ENCODE data around the gene FOXD1. TPM values are rescaled to one million over a fixed set of nuclear protein-coding genes. Genes with fewer than 3 reads are reported as not detected.

FOXD1 gene
- total and polyA plus RNA-seq, 2 experiments from 2014 or later, result 0.33 to 1.9 TPM

DNA sequence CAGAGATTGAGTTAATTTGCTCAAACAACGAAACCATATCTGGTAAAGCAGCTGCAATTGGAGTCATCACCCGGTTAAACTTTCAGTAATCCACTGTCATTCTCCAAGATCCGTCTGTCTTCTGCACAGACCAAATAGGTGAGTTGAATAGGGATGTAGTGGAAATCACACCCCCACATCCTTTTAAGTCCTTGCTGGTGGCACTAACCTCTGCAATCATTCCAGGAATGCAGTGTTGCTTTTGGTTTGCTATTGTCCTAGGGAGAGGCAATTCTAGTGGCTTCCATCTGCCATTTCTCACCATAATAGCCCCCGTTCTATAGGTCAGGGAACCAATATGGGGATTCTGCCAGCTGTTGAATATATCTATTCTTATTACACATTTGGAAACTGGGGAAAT is 35.1 kb upstream of the FOXD1 start:
- no peak overlapping the region for H2AFZ ChIP-seq
- no peaks in the 10 kb centered on the region for H3K27me3 ChIP-seq
- H3K9me2 ChIP-seq (replicated peaks; ENCODE audit: insufficient read depth), result no peaks in the 10 kb centered on the region
- no peaks in the 10 kb centered on the region for H3K36me3 ChIP-seq (replicated peaks; ENCODE audit: insufficient read depth, low read depth)
- no peaks in the 10 kb centered on the region for H3K79me2 ChIP-seq
- no peak overlapping the region for H3K4me3 ChIP-seq
- no peak for DNase-seq (ENCODE audit: low spot score)
- WGBS (ENCODE audit: low lambda C conversion rate, missing lambda C conversion rate), result 74% methylated on average over 4 of the region's 4 CpGs
- TF ChIP-seq EZH2 (IDR thresholded peaks at IDR 0.05; ENCODE audit: borderline replicate concordance) (no peak), EZH2phosphoT487 (IDR thresholded peaks at IDR 0.05; ENCODE audit: low read depth, severe bottlenecking, unreplicated experiment) (no peak)
- TF ChIP-seq, protein P1, sequence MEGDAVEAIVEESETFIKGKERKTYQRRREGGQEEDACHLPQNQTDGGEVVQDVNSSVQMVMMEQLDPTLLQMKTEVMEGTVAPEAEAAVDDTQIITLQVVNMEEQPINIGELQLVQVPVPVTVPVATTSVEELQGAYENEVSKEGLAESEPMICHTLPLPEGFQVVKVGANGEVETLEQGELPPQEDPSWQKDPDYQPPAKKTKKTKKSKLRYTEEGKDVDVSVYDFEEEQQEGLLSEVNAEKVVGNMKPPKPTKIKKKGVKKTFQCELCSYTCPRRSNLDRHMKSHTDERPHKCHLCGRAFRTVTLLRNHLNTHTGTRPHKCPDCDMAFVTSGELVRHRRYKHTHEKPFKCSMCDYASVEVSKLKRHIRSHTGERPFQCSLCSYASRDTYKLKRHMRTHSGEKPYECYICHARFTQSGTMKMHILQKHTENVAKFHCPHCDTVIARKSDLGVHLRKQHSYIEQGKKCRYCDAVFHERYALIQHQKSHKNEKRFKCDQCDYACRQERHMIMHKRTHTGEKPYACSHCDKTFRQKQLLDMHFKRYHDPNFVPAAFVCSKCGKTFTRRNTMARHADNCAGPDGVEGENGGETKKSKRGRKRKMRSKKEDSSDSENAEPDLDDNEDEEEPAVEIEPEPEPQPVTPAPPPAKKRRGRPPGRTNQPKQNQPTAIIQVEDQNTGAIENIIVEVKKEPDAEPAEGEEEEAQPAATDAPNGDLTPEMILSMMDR (IDR thresholded peaks at IDR 0.05; ENCODE audit: poor library complexity), result no peak
- no peaks in the 10 kb centered on the region for H4K20me1 ChIP-seq (ENCODE audit: insufficient read depth, poor library complexity, severe bottlenecking)
- no peaks in the 10 kb centered on the region for H3K4me1 ChIP-seq (ENCODE audit: insufficient read depth)
- no peaks in the 10 kb centered on the region for H3K9me3 ChIP-seq (ENCODE audit: low read depth)
- no peak overlapping the region for H3K4me2 ChIP-seq
- no peak overlapping the region for H3K27ac ChIP-seq

DNA sequence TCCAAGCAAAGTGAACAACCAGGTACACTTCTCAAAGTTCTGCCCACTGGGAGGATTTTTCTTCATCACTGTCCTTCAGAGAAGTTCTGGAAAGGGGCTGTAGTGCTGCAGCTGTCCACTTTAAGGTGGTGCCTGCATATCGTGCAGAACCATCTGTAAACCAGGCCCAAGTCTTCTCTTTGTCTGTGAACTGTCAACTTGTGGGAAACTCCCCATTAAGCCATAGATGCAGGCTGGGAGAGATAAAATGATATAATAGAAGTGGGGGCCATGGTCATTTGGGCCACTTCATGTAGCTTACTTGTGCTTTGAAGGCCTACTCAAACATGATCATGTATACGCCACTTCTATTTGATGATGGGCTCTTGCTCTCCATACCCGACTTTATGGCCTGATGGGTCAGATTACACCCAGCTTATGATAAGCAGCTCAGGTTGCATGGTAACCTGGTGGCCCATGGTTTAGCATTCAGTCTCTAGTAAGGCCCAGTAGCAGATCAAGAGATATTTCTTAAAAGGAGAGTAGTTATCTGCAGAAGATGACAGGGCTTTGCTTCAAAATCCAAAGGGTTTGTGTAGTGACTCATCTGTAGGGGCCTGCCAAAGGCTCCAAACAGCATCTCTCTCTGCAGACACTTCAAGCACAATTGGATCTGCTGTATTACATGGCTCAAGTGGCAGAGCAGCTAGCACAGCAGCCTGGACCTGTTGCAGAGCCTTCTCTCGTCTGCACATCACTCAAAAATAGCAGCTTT is 34.0 kb upstream of the FOXD1 start:
- peak; percentile 23 for DNase-seq (ENCODE audit: low spot score)
- Histone ChIP-seq H3K79me2 (no peaks in the 10 kb centered on the region), H4K20me1 (ENCODE audit: insufficient read depth, poor library complexity, severe bottlenecking) (no peaks in the 10 kb centered on the region), H3K4me2 (no peak overlapping the region), H3K27me3 (no peaks in the 10 kb centered on the region), H3K27ac (no peak overlapping the region), H3K36me3 (replicated peaks; ENCODE audit: insufficient read depth, low read depth) (no peaks in the 10 kb centered on the region), H2AFZ (no peak overlapping the region), H3K9me2 (replicated peaks; ENCODE audit: insufficient read depth) (no peaks in the 10 kb centered on the region), H3K4me3 (no peak overlapping the region), H3K4me1 (ENCODE audit: insufficient read depth) (no peaks in the 10 kb centered on the region), H3K9me3 (ENCODE audit: low read depth) (no peaks in the 10 kb centered on the region)
- TF ChIP-seq EZH2 (IDR thresholded peaks at IDR 0.05; ENCODE audit: borderline replicate concordance), result no peak
- TF ChIP-seq, protein P1 (IDR thresholded peaks at IDR 0.05; ENCODE audit: poor library complexity), result no peak
- no peak for TF ChIP-seq EZH2phosphoT487 (IDR thresholded peaks at IDR 0.05; ENCODE audit: low read depth, severe bottlenecking, unreplicated experiment)
- WGBS (ENCODE audit: low lambda C conversion rate, missing lambda C conversion rate), result 51% methylated on average over 4 of the region's 4 CpGs

DNA sequence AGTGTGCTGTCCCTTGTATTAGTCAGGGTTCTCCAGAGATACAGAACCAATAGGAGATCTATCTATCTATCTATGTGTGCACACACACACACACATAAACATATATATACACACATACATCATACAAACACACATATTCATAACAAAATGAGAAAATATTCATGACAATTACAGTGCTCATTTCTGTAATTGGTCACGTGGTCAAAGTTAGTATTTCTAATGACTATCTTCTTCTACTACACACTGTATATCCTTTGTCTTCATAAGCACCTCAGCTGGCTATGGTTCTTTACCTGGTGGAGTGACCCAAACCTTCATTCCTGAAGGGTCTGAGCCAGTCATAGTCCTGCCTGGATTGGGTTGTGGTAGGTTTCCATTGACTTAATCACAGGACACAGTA is 31.9 kb upstream of the FOXD1 start:
- Histone ChIP-seq H3K4me1 (ENCODE audit: insufficient read depth) (no peaks in the 10 kb centered on the region), H3K4me3 (no peak overlapping the region), H3K4me2 (no peak overlapping the region), H3K27ac (no peak overlapping the region), H3K9me3 (ENCODE audit: low read depth) (no peaks in the 10 kb centered on the region), H3K9me2 (replicated peaks; ENCODE audit: insufficient read depth) (no peaks in the 10 kb centered on the region), H4K20me1 (ENCODE audit: insufficient read depth, poor library complexity, severe bottlenecking) (no peaks in the 10 kb centered on the region), H3K36me3 (replicated peaks; ENCODE audit: insufficient read depth, low read depth) (no peaks in the 10 kb centered on the region), H3K27me3 (no peaks in the 10 kb centered on the region), H2AFZ (no peak overlapping the region), H3K79me2 (no peaks in the 10 kb centered on the region)
- 92% methylated on average over 1 of the region's 1 CpG for WGBS (ENCODE audit: low lambda C conversion rate, missing lambda C conversion rate)
- no peak for TF ChIP-seq EZH2 (IDR thresholded peaks at IDR 0.05; ENCODE audit: borderline replicate concordance)
- TF ChIP-seq, protein P1 (IDR thresholded peaks at IDR 0.05; ENCODE audit: poor library complexity), result no peak
- TF ChIP-seq EZH2phosphoT487 (IDR thresholded peaks at IDR 0.05; ENCODE audit: low read depth, severe bottlenecking, unreplicated experiment), result no peak
- DNase-seq (ENCODE audit: low spot score), result no peak

Data from hepatocyte (in vitro differentiated cells).